Measurements from ENCODE around the gene GLO1.

Gene GLO1

GRCh38 chr6:38658418-38659167 lies 44.4 kb downstream of the GLO1 start:
- no peak for DNase-seq (ENCODE audit: low spot score)

- DNase-seq (ENCODE audit: low spot score): no peak
Measured at GRCh38 chr6:38656896-38657295, 46.0 kb downstream of the GLO1 start.

- DNase-seq (ENCODE audit: low spot score): no peak
Measured at GRCh38 chr6:38654263-38654662, 48.7 kb downstream of the GLO1 start.

GRCh38 chr6:38651121-38651784 lies 51.7 kb downstream of the GLO1 start:
- no peak for DNase-seq (ENCODE audit: low spot score)

DNA sequence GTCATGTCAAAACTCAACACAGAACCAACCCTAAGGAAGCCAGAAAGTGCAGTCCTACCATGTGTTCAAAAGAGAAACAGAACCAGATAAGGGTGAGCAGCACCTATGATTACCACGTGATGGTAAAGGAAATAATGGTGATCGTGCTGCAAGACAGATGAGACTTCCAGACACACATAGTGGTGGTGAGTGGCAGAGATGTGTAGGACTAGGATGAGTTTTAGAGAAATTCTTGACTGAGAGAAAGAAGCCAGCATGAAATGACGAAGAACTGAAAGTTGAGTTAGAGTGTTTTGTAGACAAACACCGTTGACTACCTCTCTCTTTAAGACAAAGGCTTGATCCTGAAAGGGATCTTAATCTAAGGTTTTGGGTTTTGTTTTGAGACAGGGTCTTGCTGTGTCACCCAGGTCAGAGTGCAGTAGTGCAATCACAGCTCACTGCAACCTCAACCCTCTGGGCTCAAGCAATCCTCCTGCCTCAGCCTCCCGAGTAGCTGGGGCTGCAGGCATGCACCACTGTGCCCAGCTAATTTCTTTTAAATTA lies 52.7 kb downstream of the GLO1 start:
- DNase-seq (ENCODE audit: low spot score): no peak

DNA sequence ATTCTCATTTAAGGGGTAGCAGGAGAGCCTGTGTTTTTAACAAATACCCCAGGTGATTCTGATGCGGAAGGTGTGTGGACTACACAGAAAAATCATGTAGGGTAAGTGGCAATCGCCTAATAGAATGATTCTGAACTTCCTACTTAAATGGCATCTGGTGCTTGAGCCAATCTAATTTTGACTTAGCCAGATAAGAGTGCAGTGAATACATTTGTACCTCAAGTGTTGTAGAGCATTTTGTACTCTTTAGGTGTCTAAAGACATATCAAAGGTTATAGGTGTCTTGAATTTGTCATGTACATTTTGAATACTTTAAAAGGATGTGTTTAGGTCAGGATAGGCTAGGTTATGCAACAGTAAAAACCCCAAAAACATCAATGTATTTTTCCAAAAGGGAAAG lies 53.2 kb downstream of the GLO1 start:
- no peak for DNase-seq (ENCODE audit: low spot score)

DNA sequence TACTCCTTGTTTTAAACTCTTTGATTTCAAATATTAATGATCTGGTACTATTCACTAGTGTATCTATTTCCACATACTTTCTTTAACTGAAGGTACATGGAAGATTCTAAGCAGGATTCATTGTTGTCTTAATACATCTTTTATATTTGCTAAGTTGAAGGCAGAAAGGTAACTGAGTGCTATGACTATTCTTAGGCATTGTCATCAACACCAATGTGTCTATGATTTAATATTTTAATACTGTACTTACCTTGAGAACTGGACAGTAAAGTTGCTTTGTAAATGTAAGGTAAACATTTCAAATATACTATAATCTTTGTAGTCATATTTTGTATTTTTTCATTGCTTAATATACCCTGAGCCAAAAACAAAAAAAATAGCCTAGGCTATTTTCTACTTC lies 54.3 kb downstream of the GLO1 start:
- DNase-seq (ENCODE audit: low spot score): no peak

- DNase-seq (ENCODE audit: low spot score): no peak
Measured at GRCh38 chr6:38646166-38646878, 56.6 kb downstream of the GLO1 start.

DNA sequence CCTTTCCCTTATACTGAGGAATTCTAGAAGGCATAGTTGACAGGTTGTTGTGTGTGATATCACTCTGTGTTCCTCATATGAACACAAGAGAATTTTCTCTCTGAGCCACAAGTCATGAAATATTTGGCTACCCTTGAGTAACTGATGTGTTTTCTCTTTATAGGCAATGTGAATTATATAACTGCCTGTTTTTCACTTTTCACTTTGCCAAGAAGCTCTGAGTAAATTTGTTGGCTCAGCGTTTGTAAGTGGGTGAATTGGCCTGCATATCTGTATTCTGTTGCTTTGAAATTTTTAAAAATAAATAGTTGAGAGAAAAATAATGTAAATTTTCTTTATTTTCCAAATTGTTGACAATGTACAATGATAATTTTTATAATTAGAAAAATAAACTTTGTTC lies 58.0 kb downstream of the GLO1 start:
- DNase-seq (ENCODE audit: low spot score): no peak

- DNase-seq (ENCODE audit: low spot score): no peak
Measured at GRCh38 chr6:38640216-38640909, 62.6 kb downstream of the GLO1 start.

- peak; percentile 91 for DNase-seq (ENCODE audit: low spot score)
Measured at GRCh38 chr6:38639498-38640215, 63.3 kb downstream of the GLO1 start, which contains the start of gene BTBD9. Gene BTBD9 (minus strand): TSS chr6:38639929.

GRCh38 chr6:38638941-38639497 lies 63.9 kb downstream of the GLO1 start:
- DNase-seq (ENCODE audit: low spot score): peak; percentile 51

DNA sequence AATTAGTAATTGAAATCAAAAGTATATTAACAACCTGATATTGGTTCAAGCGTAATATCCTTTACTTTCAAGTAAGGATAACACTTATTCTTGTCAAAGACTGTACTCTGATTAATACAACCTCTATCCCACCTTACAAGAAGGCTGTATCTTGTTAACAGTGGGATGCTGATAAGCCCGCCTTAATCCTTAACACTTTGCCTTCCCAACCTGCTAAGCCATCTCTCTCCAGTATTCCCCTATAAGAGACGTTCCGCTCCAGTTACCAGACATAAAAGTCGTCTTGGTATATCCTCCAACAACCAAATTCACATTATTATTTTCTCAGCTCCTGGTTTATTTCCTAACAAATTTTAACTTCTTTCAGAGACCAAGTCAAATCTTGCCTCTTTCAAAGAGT lies 65.2 kb downstream of the GLO1 start:
- DNase-seq (ENCODE audit: low spot score): no peak

DNA sequence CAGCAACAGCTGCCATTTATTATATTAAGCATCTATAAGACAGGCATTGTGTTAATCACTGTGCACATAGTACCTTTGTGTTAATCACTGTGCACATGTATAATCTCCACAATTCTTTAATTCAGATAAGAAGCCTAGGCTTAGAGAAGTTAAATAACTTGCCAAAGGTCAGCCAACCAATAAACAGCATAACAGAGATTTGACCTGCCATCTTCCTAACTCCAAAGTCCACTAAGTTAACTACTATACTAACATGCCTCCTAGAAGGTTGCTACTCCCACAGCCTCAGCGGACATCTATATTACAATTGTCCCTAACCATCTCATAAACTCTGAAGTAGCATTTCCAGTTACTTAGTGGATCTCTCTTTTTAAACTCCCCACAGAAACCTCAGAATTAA lies 66.9 kb downstream of the GLO1 start:
- no peak for DNase-seq (ENCODE audit: low spot score)

GRCh38 chr6:38634518-38634917 lies 68.4 kb downstream of the GLO1 start:
- DNase-seq (ENCODE audit: low spot score): no peak

GRCh38 chr6:38632490-38632889 lies 70.5 kb downstream of the GLO1 start:
- DNase-seq (ENCODE audit: low spot score): no peak

- DNase-seq (ENCODE audit: low spot score): no peak
Measured at GRCh38 chr6:38631186-38631783, 71.7 kb downstream of the GLO1 start.

Measured in germinal center (tissue), 1 donor.